HG02588 (cell line): Measurements from ENCODE around the gene GRHPR.
"Not testable (repeated sequence)": the region's sequence is repeated elsewhere in the genome, so short reads cannot be mapped to it uniquely, and the experiment has no call there.

Source experiments
- ATAC-seq: cut with Tn5 transposase; IDR thresholded peaks from one replicate; pipeline ENCODE4 v1.9.1; 2021; ENCODE audit warnings: mild to moderate bottlenecking, moderate library complexity; ENCODE audit not compliant: unreplicated experiment

Gene GRHPR

GRCh38 chr9:37474438-37474837, 51.9 kb downstream of the GRHPR start:
- no peak for ATAC-seq

GRCh38 chr9:37476930-37477329, 54.4 kb downstream of the GRHPR start:
- ATAC-seq = no peak

DNA sequence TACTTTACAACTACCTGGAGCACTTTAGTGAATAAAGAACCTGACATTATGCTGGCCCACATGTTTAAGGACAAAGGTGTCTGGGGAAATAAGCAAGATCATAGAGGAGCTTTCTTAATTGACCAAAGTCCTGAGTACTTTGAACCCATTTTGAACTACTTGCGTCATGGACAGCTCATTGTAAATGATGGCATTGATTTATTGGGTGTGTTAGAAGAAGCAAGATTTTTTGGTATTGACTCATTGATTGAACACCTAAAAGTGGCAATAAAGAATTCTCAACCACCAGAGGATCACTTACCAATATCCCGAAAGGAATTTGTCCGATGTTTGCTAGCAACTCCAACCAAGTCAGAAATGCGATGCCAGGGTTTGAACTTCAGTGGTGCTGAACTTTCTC, 54.9 kb downstream of the GRHPR start:
- not testable (repeated sequence) for ATAC-seq

DNA sequence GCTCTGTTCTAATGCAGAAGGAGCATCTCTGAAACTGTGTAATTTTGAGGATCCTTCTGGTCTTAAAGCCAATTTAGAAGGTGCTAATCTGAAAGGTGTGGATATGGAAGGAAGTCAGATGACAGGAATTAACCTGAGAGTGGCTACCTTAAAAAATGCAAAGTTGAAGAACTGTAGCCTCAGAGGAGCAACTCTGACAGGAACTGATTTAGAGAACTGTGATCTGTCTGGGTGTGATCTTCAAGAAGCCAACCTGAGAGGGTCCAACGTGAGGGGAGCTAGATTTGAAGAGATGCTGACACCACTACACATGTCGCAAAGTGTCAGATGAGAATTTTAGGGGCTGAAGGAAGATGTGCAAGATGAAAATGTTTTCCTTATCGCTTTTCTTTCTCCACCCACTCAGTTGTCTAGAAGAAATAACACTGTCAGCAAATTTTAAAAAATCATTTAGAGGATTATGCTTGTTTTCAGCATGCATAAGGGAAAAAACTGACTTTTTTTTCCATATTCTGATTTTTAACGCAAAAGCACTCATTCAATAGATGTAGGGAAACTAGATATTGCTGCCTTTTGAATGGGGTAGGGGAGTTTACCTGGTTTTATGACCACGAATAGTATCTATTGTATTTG, 55.6 kb downstream of the GRHPR start:
- not testable (repeated sequence) for ATAC-seq

GRCh38 chr9:37480759-37481158, 58.3 kb downstream of the GRHPR start:
- no peak for ATAC-seq

DNA sequence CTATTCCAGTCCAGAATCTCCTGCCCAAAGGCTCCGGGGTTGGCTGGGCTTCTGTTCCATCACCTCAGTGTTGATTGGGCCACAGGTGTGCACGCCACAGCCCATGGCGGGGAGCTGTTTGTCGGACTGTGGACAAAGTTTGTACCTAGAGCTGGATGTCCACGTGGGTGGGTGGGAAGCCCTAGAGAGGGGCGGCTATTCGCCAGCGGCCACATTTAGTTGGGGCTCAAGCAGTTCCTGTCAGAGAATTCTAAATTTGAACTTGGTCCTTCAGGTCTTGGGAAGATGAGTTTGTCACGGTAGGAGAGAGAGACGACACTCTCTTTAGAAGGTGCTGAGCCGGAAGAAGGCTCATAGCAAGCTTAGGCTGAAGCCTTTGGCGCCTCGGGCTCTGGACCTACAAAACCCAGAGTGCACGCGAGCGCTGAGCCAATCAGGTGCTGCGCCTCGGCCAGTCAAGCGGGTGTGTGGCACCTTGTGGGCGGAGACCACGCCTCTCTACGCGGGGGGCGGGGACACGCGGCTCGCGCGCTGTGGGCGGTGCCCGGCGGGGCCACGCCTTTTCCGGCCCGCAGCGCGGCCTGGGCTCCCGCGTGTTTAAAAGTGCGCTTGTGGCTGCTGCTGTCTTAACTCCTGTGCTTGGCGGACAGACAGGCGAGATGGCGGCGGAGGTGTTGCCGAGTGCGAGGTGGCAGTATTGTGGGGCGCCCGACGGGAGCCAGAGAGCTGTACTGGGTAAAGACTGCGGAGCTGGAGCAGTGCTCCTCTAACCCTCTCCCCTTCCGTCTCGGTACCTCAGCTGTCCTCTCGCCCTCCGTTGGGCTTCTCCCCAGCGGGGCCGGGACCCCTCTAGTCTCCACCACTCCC, 63.1 kb downstream of the GRHPR start, which contains the start of gene POLR1E:
Gene POLR1E (plus strand): TSS at position 560 of the 867 bp plus-strand sequence. CDS start 100 bp downstream, at position 660.
- peak; percentile 98 for ATAC-seq

GRCh38 chr9:37486256-37486615, 63.7 kb downstream of the GRHPR start:
- ATAC-seq = no peak
